ENCODE results near the gene ATAD3C.
"Not testable (repeated sequence)": the region's sequence is repeated elsewhere in the genome, so short reads cannot be mapped to it uniquely, and the experiment has no call there.

The ATAD3C gene, protein sequence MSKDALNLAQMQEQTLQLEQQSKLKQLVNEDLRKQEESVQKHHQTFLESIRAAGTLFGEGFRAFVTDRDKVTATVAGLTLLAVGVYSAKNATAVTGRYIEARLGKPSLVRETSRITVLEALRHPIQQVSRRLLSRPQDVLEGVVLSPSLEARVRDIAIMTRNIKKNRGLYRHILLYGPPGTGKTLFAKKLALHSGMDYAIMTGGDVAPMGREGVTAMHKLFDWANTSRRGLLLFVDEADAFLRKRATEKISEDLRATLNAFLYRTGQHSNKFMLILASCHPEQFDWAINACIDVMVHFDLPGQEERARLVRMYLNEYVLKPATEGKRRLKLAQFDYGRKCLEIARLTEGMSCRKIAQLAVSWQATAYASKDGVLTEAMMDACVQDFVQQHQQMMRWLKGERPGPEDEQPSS

GRCh38 chr1:1449099-1449739 lies at the start of gene ATAD3C:
TSS of gene ATAD3C (plus strand) at chr1:1449689. CDS start at chr1:1450684, 995 bp downstream.
- no peak for DNase-seq (ENCODE audit: low read depth, low spot score)

DNA sequence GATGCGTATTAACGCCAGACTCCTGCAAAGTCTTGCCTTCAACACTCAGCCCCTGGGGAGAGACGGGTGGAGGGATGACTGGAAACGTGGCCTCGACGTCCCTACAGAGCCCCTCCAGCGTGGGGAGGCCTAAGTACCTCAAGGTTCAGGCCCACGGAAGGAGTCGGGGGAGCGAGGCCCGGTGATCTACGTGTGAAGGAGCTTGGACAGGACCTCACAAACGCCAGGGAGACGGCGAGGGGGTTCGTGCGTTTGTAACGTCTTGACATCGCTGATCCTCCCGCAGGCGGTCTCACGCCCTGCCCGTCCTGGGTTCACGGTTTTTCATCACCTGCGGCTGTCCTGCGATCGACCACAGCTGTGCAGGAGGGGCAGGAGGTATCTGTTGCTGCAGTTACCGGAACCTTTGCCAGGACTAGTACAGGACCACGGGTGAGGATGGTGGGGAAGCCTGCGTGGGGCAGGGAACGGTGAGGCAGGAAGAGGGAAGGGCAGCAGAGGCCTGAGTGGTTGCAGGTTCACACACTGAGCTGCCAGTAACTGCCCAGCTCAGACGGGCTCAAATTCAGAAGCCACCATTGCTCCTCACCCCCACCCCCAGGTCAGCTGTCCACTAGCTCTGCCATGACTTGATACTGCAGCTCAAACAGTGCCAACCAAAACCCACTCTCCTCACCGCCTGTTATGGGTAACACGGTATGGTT lies 49.5 kb upstream of the ATAD3C start:
- peak; percentile 47 for DNase-seq (ENCODE audit: low read depth, low spot score)

DNA sequence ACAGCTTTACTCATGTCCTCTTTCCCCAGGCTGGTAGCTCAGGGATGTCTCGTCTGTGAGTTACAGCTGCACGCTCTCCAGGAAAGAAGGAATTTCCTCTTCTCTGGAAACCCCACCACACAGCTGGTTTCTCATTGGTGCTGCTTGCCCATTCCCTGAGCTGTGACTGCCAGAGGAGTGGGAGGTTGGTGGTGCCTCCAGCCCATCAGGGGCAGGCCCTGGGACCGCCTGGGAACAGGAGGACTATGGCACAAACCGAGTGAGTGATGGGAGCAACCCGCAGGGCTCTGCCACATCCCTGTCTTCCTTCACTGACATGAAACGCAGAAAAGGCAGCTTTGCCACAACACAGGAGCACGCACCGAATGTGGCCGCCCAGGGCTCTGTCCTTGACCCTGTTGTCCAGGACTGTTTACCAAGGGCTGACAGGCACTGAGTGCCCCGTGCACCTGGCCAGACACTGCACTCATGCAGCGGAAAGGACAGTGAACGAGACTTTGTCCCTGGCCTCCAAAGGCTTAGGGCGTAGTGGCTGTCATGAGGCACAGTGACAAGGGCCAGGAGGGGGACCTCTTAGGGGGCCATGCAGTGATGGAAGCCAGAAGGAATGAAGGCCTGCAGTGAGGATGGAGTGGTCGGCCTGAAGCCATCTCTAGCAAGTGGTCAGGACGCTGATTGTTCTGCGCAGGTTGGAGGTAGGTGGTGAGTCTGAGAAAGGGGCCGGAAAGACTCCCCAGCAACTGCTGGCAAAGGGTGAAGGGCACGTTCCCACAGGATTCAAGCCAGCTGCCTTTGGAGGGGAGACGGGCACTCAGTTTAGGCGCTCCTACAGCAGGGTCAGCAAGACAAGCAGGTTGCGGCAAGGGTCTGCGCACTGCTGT lies 48.7 kb upstream of the ATAD3C start:
- no peak for DNase-seq (ENCODE audit: low read depth, low spot score)

DNA sequence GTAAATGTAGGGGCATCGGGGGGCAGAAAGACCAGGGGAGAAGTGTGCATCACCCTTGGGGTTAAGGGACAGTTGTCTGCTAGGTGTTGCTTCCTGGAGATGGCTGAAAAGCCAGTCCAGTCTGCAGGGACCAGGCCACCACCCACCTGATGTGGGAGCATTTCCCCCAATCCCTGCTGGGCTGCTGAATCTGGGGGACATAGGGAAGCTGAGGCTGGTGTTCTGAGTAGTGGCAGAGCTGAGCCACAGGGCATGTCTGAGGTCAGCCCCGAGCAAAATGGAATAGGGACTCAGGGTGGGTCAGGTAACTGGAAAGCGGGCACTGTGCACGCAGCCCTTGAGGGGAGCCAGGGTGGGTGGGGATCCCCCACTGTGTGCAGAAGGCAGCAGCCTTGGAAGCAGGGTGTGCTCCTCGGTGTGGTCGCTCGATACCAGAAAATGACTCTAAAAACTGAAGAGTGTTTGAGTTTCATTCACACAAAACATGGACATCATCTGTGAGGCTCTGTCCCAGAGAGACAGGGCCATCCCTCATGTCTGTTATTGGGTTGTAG lies 48.0 kb upstream of the ATAD3C start:
- DNase-seq (ENCODE audit: low read depth, low spot score), result no peak

GRCh38 chr1:1402072-1402900 lies 47.2 kb upstream of the ATAD3C start:
- DNase-seq (ENCODE audit: low read depth, low spot score), result peak; percentile 85

GRCh38 chr1:1402901-1403392 lies 46.5 kb upstream of the ATAD3C start:
- not testable (repeated sequence) for DNase-seq (ENCODE audit: low read depth, low spot score)

- no peak for DNase-seq (ENCODE audit: low read depth, low spot score)
Measured at GRCh38 chr1:1403653-1404052, 45.8 kb upstream of the ATAD3C start.

- no peak for DNase-seq (ENCODE audit: low read depth, low spot score)
Measured at GRCh38 chr1:1406101-1406820, 43.2 kb upstream of the ATAD3C start.

- DNase-seq (ENCODE audit: low read depth, low spot score), result peak; percentile 90
Measured at GRCh38 chr1:1406821-1407635, 42.5 kb upstream of the ATAD3C start, which contains the start of gene MRPL20. TSS of gene MRPL20 (minus strand) at chr1:1407293. CDS start at chr1:1407217, 76 bp downstream.

DNA sequence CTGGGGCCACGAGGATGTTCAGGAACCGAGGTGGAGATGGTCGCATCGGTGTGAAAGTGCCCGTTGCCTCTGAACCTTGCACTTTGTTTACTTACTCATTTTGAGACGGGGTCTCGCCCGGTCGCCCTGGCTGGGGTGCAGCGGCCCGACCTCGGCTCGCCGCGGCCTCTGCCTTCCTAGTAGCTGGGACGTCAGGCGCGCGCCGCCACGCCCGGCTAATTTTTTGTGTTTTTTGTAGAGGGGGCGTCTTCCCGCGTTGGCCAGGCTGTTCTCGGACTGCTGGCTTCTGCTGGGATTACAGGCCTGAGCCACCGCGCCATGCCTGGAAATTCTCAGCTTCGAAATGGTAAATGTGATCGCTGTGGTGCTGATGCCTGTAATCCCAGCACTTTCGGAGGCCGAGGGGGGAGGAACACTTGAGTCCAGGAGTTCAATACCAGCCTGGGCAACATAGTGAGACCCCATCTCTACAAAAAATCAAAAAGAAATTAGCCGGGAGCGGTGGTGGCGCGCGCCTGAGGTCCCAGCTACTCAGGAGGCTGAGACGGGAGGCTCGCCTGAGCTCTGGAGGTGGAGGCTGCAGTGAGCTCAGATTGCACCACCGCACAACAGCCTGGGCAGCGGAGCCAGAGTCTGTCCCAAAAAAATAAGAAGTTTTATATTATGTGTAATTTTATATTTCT lies 41.7 kb upstream of the ATAD3C start:
- DNase-seq (ENCODE audit: low read depth, low spot score), result peak; percentile 58

DNA sequence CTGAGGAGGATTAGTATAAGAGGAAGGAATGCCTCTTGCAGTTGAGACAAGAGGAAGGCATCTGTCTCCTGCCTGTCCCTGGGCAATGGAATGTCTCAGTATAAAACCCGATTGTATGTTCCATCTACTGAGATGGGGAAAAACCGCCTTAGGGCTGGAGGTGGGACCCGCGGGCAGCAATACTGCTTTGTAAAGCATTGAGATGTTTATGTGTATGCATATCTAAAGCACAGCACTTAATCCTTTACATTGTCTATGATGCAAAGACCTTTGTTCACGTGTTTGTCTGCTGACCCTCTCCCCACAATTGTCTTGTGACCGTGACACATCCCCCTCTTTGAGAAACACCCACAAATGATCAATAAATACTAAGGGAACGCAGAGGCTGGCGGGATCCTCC lies 39.3 kb upstream of the ATAD3C start:
- not testable (repeated sequence) for DNase-seq (ENCODE audit: low read depth, low spot score)

DNA sequence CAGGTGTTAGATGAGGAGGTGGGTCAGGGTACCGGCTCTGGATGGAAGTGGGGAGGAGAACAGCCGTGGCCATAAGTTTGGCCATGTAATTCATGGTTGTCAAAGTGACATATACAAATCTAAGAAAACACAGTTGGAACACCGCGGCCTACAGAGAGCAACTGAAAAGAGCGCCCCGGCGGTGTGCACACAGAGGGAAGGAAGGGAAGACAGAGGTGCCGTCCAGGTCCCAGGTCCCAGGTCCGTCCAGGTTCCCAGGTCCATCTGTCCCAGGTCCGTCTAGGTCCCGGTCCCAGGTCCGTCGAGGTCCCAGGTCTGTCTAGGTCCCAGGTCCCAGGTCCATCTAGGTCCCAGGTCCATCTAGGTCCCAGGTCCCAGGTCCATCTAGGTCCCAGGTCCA lies 37.9 kb upstream of the ATAD3C start:
- DNase-seq (ENCODE audit: low read depth, low spot score), result no peak

- DNase-seq (ENCODE audit: low read depth, low spot score), result not testable (repeated sequence)
Measured at GRCh38 chr1:1412311-1412902, 37.1 kb upstream of the ATAD3C start.

DNA sequence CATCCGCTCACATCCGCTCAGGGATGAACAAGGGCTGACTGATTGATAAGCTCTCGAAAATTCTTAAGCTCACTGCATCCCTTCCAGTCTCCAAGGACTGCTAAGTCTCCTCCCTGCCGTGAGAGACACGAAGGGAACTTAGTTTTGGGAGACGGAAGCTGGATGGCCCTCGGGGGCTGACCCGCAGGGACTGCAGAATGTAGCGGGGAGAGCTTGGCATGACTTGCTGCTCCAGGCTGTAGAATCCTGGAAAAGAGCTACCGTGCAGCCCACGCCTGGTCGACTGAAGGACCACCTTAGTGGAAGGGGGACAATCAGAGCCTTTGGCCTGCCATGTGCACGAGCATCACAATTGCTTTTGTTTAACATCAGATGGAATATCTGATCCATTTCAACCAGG lies 33.7 kb upstream of the ATAD3C start:
- peak; percentile 50 for DNase-seq (ENCODE audit: low read depth, low spot score)

DNA sequence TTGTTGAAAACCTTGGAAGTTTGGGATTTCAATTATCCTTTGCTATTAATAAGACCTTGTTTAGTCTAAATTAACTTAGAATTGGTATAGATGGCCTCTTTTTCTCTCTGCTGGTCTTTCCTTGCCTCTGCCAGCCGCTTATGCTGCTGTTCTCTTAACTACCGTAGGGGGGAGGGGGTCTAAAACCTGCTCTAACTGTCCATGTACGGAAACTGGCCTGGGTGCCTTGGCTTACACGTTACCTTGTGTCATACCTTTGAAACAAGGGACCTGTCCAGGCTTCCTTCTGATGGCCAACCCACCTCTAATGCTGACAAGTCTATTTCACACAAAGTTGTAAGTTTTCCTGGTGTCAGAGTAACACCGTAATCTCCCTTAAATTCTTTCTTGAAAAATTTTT lies 32.1 kb upstream of the ATAD3C start:
- DNase-seq (ENCODE audit: low read depth, low spot score), result not testable (repeated sequence)

DNA sequence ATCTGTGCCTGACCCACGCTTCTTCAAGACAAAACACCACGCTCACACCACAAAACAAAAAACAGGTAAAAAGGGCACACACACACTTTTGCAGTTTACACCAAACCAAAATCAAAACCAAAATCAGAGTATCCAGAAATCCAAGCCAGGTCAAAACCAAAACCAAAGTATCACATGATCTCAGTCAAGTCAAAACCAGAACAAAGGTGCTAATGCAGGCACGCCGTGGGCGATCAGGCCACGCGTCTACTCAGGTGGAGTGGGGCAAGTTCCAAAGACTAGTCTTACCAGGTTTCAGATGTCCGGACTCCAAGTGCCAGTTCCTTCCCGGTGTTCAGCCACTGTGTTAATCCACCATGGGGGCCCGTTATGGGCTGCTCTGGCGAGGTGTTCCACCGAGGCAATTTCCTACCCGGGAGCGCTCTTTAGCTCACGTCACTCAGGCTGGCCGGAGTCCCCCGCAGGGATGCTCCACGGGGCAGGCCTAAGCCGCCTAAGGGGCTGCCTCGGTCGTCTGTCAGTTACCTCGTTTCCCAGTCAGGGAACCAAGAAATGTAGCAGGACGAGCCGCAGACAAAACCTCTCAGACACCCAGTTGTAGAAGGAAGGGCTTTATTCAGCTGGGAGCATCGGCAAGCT lies 31.5 kb upstream of the ATAD3C start:
- not testable (repeated sequence) for DNase-seq (ENCODE audit: low read depth, low spot score)
